HG03139 (cell line): ENCODE data around the gene NANOS3.

Experiments used
- ATAC-seq: cut with Tn5 transposase; IDR thresholded peaks from one replicate; pipeline ENCODE4 v1.9.1; 2021; ENCODE audit not compliant: unreplicated experiment

Gene NANOS3

DNA sequence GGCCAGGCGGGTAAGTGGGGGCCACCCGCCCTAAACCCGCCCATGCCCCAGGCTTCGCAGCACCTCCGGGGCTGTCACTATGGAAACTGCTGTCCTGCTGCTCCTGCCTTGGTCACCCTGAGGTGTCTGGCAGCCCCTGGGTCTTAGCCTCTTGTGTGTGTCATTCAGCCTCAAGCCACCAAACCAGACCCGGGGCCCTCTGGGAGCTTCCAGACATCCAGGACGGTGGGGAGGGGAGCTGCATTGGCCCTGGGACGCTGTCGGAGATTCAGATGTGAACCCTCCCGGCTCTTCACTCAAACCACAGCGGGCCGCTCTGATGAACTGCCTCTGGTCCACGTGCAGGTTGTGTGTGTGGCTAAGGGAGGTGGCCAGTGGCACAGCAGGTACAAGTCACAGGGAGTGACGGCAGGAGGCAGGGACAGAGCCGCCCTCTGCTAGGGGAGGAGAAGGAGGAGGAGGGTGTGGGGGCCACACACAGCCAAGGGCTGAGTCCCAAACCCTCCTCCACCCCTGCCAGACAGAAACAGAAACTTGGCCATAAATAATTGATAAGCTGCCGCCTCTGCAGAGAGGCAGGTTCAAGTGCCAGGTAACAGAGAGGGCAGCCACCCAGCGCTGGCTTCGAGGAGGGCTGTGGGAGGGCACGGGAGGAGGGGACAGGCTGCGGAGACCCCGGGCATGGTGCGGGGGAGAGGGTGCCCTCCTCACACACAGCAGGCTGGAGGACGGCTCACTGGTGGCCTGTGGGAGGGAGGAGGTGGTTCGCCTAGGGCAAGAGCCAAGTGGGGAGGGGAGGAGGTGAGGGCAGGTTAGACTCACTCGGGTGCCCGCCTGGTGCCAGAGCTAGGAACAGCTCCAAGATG, 8.0 kb downstream of the NANOS3 start:
- ATAC-seq = no peak

DNA sequence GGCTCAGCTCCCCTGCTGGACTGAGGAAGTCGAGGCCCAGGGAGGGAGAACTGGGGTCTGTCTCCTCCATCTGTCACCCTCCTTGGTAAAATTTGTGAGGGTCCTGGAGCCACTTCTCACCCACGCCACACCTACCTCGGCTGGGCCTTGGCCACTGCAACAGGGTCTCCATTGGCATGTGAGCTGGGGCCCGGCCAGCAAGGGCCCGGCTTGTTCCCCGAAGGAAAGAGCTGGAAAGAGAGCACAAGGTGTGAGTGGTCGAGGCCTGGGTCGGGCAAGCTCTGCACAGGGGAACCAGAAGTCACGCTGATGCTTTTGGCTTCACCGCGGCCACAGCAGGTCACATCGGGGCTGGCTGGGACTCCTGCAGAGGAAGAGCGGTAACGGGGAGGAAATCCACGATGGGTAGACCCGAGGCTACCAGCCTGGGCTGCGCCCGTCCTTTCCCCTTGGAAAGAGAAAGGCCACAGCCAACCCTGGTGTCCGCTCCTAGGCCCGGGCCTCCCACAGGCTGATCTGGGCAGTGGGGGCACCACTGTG, 9.0 kb downstream of the NANOS3 start:
- no peak for ATAC-seq

DNA sequence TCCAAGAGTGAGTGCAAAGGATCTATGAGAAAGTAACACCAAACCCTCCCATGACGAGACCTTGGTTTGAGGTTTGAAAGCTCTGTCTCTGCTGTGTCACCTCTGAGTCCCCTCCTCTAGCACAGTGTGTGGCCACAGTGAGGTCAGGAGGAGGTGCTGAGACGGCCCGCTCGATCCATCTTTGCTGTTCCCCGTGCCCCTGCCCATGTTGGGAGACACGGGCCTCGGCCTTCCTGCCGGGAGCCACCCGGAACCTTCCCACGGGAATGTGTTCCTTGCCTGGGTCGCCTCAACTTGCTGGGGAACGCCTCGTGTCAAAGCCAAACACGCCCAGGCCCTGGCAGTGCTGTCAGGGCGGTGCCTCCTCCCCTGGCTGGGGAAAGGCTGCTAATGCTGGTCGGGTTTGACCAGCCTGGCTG, 10.1 kb downstream of the NANOS3 start:
- no peak for ATAC-seq

DNA sequence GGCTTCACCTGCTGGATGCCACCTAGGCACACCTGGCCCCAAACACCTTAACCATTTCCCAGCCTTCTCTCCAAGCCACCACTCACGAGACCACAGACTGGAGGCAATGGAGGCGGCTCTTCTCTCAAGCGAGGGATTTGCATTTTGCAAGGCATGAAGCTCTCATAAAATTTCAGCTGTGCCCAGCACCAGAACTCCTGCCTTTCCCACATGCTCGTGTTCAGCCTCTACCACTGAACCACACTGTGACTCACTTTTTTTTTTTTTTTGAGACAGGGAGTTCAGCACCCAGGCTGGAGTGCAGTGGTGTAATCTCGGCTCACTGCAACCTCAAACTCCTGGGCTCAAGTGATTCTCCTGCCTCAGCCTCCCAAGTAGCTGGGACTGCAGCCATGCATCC, 10.6 kb downstream of the NANOS3 start:
- ATAC-seq = no peak

DNA sequence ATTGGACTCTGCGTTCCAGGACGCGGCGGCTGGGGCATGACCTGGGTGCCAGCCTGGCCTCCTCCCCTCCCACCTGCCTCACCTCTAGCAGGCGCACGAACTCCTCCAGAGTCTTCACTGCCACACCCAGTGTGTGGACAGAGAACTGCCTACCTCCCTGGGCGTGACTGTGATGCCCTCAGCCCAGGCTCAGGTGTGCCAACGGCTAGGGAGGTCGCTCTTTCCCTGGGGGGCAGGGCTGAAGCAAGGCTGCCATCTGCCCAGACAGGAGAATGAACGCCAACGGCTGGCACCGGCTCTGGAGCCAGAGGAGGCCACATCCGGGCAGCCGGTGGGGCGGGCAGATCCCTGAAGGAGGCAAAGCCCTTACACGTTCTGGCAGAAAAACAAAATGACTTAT, 11.3 kb downstream of the NANOS3 start:
- no peak for ATAC-seq

DNA sequence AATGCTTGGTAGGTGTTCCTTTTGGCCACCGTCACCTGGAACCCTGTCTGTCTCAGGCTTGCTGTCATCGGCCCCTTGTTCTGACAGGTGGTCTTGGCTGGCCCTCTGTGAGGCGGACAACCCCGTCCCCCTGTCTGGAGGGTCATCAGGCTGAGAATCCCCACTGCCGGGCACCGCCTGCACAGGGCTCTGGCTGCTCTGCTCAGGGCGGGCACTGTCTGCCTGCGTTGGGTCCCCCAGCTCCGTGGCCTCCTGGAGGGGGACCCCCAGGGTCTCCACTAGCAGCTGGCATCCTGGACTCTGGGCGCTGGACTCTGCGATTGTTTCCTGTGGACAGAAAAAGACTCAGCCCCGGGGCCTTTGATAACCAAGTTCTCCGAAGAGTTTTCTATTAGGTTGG, 13.2 kb downstream of the NANOS3 start:
- no peak for ATAC-seq

DNA sequence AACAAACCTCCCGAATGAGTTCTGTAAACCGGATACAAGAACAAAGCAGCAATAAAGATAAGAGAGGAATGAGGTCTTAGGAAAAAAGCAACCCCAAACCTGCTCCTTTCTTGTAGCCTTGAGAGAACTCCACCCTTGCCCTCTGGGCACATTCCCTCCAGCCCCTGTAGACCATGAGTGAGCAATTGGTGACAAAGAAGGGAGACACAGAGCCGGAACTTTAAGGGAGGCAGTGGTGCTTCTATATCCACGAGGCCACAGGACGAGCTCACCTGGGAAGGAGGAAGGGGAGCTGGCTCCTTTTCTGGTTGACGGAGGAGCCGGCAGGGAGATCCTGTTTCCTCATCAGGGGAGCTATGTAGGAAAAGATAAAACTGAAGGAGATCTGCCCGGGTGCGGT, 15.9 kb downstream of the NANOS3 start:
- ATAC-seq = no peak

DNA sequence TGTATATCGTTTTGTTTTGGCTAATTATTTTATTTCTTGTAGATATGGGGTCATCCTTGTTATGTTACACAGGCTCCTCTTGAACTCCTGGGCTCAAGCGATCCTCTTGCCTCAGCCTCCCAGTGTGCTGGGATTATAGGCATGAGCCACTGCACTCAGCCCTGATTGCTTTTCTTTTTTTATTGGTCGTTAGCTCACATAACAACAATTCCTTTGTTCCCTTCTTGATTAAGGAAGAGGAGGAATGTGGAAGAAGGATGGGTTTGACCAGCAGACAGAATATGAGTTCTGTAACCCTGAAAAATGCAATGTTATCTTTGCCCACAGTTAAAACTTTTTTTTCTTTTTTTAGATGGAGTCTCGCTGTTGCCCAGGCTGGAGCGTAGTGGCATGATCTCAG, 17.6 kb downstream of the NANOS3 start:
- ATAC-seq = no peak

DNA sequence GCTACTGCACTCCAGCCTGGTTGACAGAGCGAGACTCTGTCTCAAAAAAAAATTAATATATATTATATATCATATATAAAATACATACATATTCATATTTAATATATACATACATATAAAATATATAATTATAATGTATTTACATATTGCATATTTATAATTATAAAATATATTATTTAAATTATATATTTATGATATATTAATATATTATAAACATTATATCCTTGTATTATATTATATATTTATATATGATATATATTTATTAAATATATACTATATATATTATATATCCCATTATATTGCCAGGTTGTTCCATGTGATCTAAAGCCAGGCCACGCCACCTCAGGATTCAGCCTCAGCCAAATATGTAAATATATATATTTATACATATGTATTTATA, 19.3 kb downstream of the NANOS3 start:
- no peak for ATAC-seq

DNA sequence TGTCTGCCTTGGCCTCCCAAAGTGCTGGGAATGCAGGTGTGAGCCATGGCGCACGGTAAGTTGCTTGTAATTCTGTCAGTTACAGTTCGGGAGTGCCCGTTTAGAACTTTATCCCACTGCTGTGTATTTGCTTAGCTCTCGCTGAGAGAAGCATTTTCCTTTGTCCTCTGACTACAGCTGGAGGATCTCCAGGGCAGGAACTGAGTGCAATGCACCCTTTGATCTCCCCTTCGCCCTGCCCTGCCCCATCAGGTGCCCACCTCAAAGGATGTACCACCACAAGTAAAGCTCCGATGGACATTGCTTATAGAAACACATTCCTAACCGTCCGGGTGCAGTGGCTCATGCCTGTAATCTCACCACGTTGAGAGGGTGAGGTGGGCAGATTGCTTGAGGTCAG, 22.5 kb downstream of the NANOS3 start:
- ATAC-seq = no peak

DNA sequence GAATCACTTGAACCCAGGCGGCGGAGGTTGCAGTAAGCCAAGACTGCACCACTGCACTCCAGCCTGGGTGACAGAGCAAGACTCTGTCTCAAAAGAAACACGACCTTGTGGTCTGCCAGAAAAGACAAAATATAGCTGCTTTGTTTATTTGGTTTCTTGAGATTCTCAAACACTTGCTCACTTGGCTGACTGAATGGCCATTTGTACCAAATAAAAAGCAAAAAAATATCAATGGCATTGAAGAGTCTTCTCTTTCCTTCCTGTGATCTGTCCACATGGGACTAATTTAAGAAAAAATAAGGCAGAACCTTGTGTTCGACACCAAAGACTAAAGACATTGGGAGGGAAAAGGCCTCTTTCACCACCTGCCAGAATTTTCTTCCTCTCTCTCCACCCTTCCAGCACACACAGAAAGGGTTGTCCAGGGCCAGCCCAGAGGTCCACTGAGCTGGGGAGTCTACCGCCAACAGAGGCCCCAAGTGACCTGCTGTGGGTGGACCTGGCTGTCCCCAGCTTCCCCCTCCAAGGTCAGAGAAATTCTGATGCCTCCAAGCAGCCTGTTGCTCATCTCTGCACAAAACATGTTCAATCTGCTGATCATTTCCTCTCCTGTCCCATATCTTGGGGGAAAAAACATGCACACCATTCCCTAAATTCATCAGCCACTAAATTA, 23.1 kb downstream of the NANOS3 start:
- no peak for ATAC-seq

DNA sequence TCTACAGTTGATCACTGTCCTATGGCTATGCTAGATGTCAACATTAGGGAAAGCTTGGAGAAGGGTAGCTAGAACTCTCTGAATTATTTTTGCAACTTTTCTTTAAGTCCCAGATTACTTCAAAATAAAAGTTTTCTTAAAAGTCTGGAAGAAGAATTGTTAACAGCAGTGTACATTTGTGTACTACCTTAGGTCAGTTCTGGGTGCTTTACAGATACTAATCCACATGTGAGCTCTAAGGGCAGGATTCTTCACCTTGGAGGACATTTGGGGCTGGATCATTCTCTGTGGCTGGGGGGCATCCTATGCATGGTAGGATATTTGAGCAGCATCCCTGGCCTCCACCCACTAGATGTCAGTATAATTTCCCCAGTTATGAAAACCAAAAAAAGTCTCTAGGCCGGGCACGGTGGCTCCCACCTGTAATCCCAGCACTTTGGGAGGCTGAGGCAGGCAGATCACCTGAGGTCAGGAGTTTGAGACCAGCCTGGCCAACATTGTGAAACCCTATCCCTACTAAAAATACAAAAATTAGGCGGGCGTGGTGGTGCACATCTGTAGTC, 26.1 kb downstream of the NANOS3 start:
- no peak for ATAC-seq

DNA sequence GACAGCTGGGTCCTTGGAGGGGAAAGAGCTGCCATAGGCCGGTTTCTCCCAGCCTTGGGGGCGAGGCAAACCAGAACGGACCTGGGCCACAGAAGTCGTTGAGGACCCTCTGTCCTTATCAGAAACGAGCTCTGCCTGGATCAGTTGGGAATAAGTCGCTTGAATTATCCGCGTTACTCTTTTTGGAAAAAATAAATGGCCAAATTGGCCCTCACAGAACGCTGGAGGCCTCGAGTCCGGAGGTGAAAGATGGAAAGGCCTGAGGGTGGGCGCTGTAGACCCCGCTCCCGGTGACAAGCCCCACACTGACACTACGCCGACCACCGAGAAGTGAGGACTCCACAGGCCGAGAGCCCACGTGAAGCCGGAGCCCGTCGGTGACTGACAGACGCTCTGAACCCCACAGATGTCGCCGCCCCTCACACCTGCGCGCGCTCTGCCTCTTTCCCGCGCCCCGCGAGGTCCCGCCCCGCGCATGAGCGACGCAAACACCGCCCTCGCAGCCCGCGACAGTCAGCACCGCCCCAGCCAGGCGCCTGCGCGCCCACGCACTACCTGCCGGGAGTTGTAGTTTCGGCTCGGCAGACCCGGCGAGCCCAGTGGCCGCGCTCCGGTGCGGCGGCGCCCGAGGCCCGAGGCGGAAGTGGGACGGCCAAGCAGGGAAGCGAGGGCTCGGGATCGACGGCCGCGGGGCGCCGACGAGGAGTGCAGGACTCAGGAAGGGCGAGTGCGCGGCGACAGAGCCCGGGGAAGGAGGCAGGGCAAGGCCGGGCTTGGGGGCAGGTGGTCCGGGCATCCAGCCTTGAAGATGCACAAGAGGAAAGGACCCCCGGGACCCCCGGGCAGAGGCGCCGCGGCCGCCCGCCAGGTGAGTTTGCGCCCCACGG, 28.9 kb downstream of the NANOS3 start, which contains the start of the genes BRME1 and CC2D1A:
Gene BRME1, minus strand, starts transcription at position 484 of the 887 bp plus-strand sequence. CDS start 1,225 bp downstream, outside the sequence.
Gene CC2D1A, plus strand, starts transcription at position 568 of the 887 bp plus-strand sequence. Its CDS starts 241 bp downstream, at position 809.
- ATAC-seq = peak; percentile 89

DNA sequence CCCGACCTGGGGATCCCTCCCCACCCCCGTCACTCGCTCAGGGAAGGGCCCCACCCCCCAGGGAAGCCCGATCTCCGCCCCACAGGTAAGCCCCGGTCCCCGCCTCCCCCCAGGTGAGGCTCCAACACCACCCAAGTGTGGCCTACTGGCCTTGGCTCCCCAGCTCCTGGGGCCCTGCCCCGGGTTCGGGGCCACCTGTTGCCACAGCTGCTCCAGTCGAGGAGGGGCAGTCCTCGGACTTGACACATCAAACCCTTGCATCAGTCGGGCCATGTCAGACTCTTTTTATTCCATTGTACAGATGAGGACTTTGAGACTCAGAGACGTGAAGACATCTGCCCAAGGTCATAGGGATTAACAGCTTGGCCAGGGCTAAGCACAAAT, 29.6 kb downstream of the NANOS3 start:
- ATAC-seq = no peak

DNA sequence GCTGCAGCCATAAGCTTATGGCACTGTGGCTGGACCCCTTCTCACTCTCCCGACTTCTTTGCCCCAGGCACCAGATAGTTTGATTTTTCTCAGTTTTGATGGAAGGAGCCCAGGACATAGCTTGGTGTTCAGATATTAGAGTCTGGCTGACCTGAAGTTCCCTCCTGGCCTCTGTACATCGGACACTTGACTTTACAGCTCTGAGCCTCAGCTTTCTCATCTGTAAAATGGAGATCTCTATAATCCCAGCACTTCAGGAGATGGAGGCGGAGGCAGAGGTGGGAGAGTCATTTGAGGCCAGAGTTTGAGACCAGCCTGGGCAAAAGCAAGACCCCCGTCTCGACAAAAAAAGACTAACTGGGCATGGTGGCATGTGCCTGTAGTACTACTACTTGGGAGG, 30.0 kb downstream of the NANOS3 start:
- no peak for ATAC-seq

DNA sequence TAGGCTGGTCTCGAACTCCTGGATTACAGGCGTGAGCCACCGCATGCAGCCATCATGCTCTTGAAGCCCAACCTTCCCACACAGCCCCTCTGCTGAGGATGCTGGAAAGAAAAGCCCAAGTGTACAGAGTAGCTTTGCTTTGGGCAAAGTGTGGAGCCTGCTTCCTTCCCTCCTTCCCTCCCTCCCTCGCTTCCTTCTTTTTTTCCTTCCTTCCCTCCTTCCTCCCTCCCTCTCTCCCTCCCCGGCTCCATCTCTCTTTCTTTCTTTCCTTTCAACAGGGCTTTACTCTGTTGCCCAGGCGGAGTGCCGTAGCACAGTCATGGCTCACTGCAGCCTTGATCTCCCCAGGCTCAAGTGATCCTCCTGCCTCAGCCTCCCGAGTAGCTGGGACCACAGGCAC, 31.7 kb downstream of the NANOS3 start:
- ATAC-seq = no peak

DNA sequence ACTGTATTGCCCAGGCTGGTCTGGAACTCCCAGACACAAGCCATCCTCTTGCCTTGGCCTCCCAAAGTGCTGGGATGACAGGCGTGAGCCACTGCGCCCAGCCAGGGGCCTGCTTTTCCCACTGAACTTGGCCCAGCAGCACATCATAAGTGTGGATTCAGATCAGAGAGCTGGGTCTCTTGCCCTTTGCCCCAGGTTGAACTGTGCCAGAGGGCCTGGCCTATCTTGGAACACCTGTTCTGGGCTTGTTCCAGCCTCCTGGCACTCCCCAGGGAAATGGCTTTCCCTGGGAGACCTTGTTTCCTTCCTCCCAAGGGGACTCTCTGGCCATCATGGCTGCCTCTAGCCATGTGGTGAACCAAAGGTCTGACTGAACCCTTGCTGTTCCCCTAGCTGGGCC, 32.5 kb downstream of the NANOS3 start:
- ATAC-seq = no peak

DNA sequence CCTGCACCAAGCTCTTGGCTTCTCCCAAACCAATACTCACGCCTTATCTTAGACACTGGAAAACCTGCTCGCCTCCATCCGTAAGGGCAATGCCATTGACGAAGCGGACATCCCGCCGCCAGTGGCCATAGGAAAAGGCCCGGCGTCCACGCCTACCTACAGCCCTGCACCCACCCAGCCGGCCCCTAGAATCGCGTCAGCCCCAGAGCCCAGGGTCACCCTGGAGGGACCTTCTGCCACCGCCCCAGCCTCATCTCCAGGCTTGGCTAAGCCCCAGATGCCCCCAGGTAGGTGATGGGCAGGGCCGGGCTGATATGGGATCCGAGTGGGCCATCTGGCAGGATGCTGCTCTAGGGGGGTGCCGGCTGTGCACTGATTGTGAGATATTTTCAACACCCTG, 36.4 kb downstream of the NANOS3 start:
- ATAC-seq = no peak

DNA sequence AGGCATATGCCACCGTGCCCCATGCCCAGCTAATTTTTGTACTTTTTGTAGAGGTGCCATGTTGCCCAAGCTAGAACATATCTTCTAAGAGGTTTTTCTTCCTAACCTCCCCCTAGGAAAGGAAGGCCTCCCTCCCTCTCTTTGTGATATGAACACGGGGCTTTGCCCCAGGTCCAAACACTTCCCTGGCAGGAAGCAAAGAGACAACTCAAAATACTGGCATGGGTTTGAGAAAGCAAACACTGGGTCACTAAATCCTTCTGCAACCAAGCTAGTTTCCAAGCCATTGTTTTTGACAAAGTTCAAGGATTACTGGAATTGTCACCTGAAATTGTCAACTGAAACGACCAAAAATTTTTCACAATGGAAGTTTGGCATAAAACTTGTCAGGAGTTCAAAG, 37.8 kb downstream of the NANOS3 start:
- no peak for ATAC-seq

DNA sequence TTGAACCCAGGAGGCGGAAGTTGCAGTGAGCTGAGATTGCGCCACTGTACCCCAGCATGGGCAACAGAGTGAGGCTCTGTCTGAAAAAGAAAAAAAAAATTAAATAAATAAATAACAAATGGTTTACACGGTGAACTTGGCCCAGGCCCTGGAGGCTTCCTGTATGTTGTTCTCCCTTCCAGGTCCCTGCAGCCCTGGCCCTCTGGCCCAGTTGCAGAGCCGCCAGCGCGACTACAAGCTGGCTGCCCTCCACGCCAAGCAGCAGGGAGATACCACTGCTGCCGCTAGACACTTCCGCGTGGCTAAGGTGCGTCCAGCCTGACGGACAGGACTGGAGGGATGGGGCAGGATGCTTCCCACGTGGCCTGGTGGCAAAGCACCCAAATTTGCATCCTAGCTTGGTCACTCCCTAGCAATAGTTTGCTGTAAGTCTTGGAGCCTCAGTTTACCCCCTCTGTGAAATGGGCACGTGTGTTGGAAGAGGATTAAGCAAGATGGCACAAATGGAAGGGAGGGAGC, 41.0 kb downstream of the NANOS3 start:
- no peak for ATAC-seq
